Left lung (tissue), 14 donors: Measurements from ENCODE around the gene PAFAH1B1. TPM values are rescaled to one million over a fixed set of nuclear protein-coding genes. Genes with fewer than 3 reads are reported as not detected.
"Not testable (repeated sequence)": the region's sequence is repeated elsewhere in the genome, so short reads cannot be mapped to it uniquely, and the experiment has no call there.

ENCODE experiments used
- ATAC-seq: fragments of 200-7000 bp; cut with Tn5 transposase; one replicate; pipeline ENCODE4 v1.9.1; 2020; ENCODE audit warnings: moderate library complexity
- DNase-seq, 4 donors: peaks; one replicate each; pipeline ENCODE4 v3.0.0-alpha.2; 2013 to 2020
- H3K27ac ChIP-seq, 2 donors: fragments of 200-600 bp; sonication (generic) in 1 of 2; one replicate each; pipeline versions ENCODE4 v1.5.0 to v1.8.0; 2020 to 2021
- H3K27me3 ChIP-seq, 2 donors: fragments of 200-600 bp; sonication (generic) in 1 of 2; one replicate each; pipeline versions ENCODE4 v1.5.0 to v1.8.0; 2020 to 2021
- H3K36me3 ChIP-seq, 2 donors: fragments of 200-600 bp; sonication (generic) in 1 of 2; one replicate each; pipeline versions ENCODE4 v1.5.0 to v1.8.0; 2020 to 2021
- H3K4me1 ChIP-seq, 2 donors: fragments of 200-600 bp; one replicate each; pipeline ENCODE4 v1.8.0; 2021
- H3K4me3 ChIP-seq, 2 donors: fragments of 200-600 bp; sonication (generic) in 1 of 2; one replicate each; pipeline versions ENCODE4 v1.5.0 to v1.8.0; 2020 to 2021; ENCODE audit warnings: mild to moderate bottlenecking in 1 of 2
- H3K9me3 ChIP-seq, 2 donors: fragments of 200-600 bp; sonication (generic) in 1 of 2; one replicate each; pipeline versions ENCODE4 v1.5.0 to v1.8.0; 2020 to 2021
- CTCF ChIP-seq, 2 donors: fragments of 200-600 bp; sonication (generic) in 1 of 2; IDR thresholded peaks; one replicate each; pipeline versions ENCODE4 v1.5.0 to v1.8.0; 2021; ENCODE audit warnings: antibody characterized with exemption in 2 of 2
- intact Hi-C, 2 donors: fragments of 100-400 bp; cut with DNase I; formaldehyde crosslinking; loops; one replicate each; pipeline versions ENCODE4 v1.11.2 to v1.14.2; 2022
- long read RNA-seq, 12 donors: library from polyadenylated mRNA in 2 of 12; unstranded in 2 of 12; transcript quantifications; one replicate each; pipeline ENCODE4 v2.0.0 and lab custom pipeline, GENCODE V29; 2019 to 2026
- polyA plus RNA-seq, 6 donors: library from polyadenylated mRNA; unstranded; fragments of 120-200 nt; gene quantifications; one replicate each; pipeline ENCODE4 v1.2.1, GENCODE V29; 2013; ENCODE audit not compliant: insufficient read length in 6 of 6
- total RNA-seq, 2 donors: library from RNA; stranded (reverse); fragmentation: NEBNext Ultra II Directional; extraction: Animal tissue kit (Norgen Biotek cat#: 25700); gene quantifications; one replicate each; pipeline ENCODE4 v1.2.1, GENCODE V29; 2021
- donor health status: DM: no; HTN: yes; CAD: no.
- donor health status: DM: no; HTN: no; CAD: no.

PAFAH1B1 gene
- total RNA-seq (100 to 1,000 TPM; 135 to 136 TPM), polyA plus RNA-seq (100 to 1,000 TPM; 148 to 188 (median 157) TPM)
- long read RNA-seq, donor 1, full-length matches to known transcripts, result 47 of 70 reads
- long read RNA-seq, donor 1, partial matches to known transcripts, result 23 of 70 reads
- long read RNA-seq, donor 1, other reads (novel, unspliced or antisense), result 0 of 70 reads
- long read RNA-seq, donor 2, full-length matches to known transcripts, result 34 of 39 reads
- long read RNA-seq, donor 2, partial matches to known transcripts, result 5 of 39 reads
- long read RNA-seq, donor 2, other reads (novel, unspliced or antisense), result 0 of 39 reads
- long read RNA-seq, donor 3, full-length matches to known transcripts, result 30 of 30 reads
- long read RNA-seq, donor 3, partial matches to known transcripts, result 0 of 30 reads
- long read RNA-seq, donor 3, other reads (novel, unspliced or antisense), result 0 of 30 reads
- long read RNA-seq, donor 4, partial matches to known transcripts, result 0 of 4 reads
- long read RNA-seq, donor 4, other reads (novel, unspliced or antisense), result 2 of 4 reads
- long read RNA-seq, donor 5, full-length matches to known transcripts, result 34 of 42 reads
- long read RNA-seq, donor 5, partial matches to known transcripts, result 8 of 42 reads
- long read RNA-seq, donor 5, other reads (novel, unspliced or antisense), result 0 of 42 reads
- long read RNA-seq, donor 6, full-length matches to known transcripts, result 17 of 17 reads
- long read RNA-seq, donor 6, partial matches to known transcripts, result 0 of 17 reads
- long read RNA-seq, donor 6, other reads (novel, unspliced or antisense), result 0 of 17 reads
- long read RNA-seq, donor 7, full-length matches to known transcripts, result 12 of 30 reads
- long read RNA-seq, donor 7, partial matches to known transcripts, result 18 of 30 reads
- long read RNA-seq, donor 7, other reads (novel, unspliced or antisense), result 0 of 30 reads
- long read RNA-seq, donor 8, full-length matches to known transcripts, result 27 of 32 reads
- long read RNA-seq, donor 8, partial matches to known transcripts, result 5 of 32 reads
- long read RNA-seq, donor 8, other reads (novel, unspliced or antisense), result 0 of 32 reads
- long read RNA-seq, donor 9, result 0 reads
- long read RNA-seq, donor 10, full-length matches to known transcripts, result 1 of 5 reads
- long read RNA-seq, donor 10, partial matches to known transcripts, result 3 of 5 reads
- long read RNA-seq, donor 10, other reads (novel, unspliced or antisense), result 1 of 5 reads
- long read RNA-seq, donor 11, result 0 reads
- long read RNA-seq, donor 12, full-length matches to known transcripts, result 27 of 32 reads
- long read RNA-seq, donor 12, partial matches to known transcripts, result 5 of 32 reads
- long read RNA-seq, donor 12, other reads (novel, unspliced or antisense), result 0 of 32 reads

- Histone ChIP-seq H3K36me3 (no peaks in the 10 kb centered on the region), H3K27ac (peak within 1 kb of the TSS; percentile 97 to 98), H3K4me3 (peak within 1 kb of the TSS; percentile 92 to 98), H3K9me3 (no peaks in the 10 kb centered on the region), H3K27me3 (no peaks in the 10 kb centered on the region), H3K4me1 (peaks cover 19 to 44% of the 10 kb centered on the region in 2 donors)
- no peak for TF ChIP-seq CTCF (IDR thresholded peaks at IDR 0.05)
- ATAC-seq, result peak; percentile 90
- peak; percentile 84 to 99 (median 92) for DNase-seq
- intact Hi-C loops, result loop anchor here in 1 of 2 donors (10.0 kb wide), 1 partner anchor 92 kb away; no protein-coding TSS in a partner anchor
Observed at GRCh38 chr17:2592971-2593820, at the start of gene PAFAH1B1. Gene PAFAH1B1, plus strand, starts transcription at chr17:2593654. Its CDS starts 44,635 bp downstream, at chr17:2638289.

- no peaks in the 10 kb centered on the region for H3K4me1 ChIP-seq
- no peaks in the 10 kb centered on the region for H3K27me3 ChIP-seq
- intact Hi-C loops, result no loop called here
- peak; percentile 93 for ATAC-seq
- no peak overlapping the region for H3K4me3 ChIP-seq
- H3K9me3 ChIP-seq, result no peaks in the 10 kb centered on the region
- peak in 1 of 4 donors; percentile 84 for DNase-seq
- H3K27ac ChIP-seq, result peak overlapping the region; percentile 37 to 44
- H3K36me3 ChIP-seq, result no peaks in the 10 kb centered on the region
- TF ChIP-seq CTCF (IDR thresholded peaks at IDR 0.05), result no peak
Observed at GRCh38 chr17:2545393-2545792, 48.1 kb upstream of the PAFAH1B1 start.

- intact Hi-C loops, result no loop called here
- DNase-seq (no peak), ATAC-seq (no peak)
- H3K36me3 ChIP-seq, result no peaks in the 10 kb centered on the region
- no peaks in the 10 kb centered on the region for H3K9me3 ChIP-seq
- TF ChIP-seq CTCF (IDR thresholded peaks at IDR 0.05), result no peak
- no peak overlapping the region for H3K27ac ChIP-seq
- H3K4me1 ChIP-seq, result no peaks in the 10 kb centered on the region
- H3K27me3 ChIP-seq, result peaks cover 0 to 15% of the 10 kb centered on the region in 2 donors
- no peak overlapping the region for H3K4me3 ChIP-seq
Observed at GRCh38 chr17:2547176-2547575, 46.3 kb upstream of the PAFAH1B1 start.

- H3K4me3 ChIP-seq, H3K9me3 ChIP-seq, H3K27ac ChIP-seq, intact Hi-C loops, H3K4me1 ChIP-seq, H3K36me3 ChIP-seq: not testable (repeated sequence)
- DNase-seq (peak in 1 of 4 donors; percentile 51), ATAC-seq (peak; percentile 59)
- H3K27me3 ChIP-seq, result peaks cover 0 to 17% of the 10 kb centered on the region in 2 donors
Observed at GRCh38 chr17:2548026-2548425, 45.4 kb upstream of the PAFAH1B1 start.
